HS-27A (cell line): ENCODE results near the gene COPE.

Experiments
- DNase-seq: peaks from one replicate; pipeline ENCODE4 v3.0.0-alpha.2; 2012; ENCODE audit warnings: low read depth, missing footprints

Gene COPE

DNA sequence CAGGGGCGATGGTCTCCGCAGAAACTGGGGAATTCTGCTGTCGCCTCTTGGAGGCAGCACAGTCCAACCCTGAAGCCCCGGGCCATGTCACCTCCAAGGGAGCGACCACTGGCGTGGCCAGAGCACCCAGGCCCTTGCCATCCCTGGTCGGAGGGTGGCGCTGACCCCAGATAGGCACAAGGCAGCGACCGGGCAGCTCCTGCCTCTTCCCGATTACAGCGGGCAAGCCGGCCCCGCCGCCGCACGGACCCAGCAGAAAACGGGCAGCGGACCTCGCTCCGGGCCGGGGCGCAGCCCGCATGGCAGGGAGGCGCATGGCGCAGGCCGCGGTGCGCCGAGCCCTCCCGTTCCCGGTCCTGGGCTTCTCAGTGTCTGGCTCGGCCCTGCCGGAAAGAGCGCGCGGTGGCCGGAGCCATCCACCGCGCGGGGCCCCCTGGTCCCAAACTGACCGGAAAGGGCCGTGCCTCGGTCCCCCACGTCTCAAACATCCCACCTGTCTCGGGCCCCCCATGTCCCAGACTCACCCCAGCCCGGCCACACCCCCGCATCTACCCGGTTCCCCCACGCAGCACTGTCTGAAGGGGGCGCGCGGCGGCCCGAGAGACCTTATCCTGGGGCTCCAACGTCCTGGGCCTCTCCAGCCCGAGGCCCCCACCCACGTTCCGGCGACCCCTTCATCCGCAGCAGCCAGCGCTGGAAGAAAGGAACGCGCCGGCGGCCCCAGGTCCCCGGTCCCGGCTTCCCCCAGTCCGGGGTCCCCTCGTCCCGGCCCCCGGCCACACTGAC is 24.0 kb downstream of the COPE start:
- no peak for DNase-seq

DNA sequence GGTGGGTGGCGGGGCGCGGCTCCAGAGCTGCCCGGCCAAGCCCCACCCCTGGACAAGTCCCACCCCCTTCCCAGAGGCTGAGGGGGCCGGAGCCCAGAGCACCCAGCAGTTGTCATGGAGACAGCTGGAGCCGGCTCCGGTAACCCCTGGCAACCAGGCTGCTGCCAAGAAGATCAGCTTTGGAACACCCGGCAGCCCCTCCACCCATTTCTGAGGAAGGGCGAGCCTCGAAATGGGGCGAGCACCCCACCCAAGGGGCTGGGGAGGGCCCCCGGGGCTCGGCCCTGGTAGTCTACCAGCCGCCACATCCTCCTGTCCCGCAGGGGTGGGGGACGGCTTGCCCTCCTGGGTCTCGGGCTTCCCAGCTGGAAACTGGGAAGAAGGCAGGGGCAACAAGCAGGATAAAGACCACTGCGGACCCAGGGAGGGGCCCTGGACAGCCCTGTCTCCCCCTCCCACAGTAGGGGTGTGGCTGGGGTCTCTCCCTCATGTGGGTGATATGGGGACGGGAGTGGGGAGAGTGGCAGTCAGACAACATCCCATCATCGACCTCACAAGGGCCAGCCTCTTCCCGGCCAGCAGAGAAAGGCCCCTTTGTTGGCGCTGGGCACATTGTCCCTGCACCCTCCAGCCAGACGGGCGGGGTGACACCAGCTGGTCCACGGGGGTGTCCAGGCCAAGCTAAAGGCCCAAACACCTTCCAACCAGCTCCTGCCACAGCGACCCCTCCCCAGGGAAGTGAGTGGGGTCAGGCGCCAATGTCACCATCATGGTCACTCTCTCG is 24.7 kb downstream of the COPE start:
- DNase-seq, result no peak

- DNase-seq, result no peak
Observed at GRCh38 chr19:18893587-18894253, 25.5 kb downstream of the COPE start.

- DNase-seq, result no peak
Observed at GRCh38 chr19:18889949-18890745, 29.0 kb downstream of the COPE start.

GRCh38 chr19:18886972-18887371 is 32.2 kb downstream of the COPE start:
- no peak for DNase-seq

GRCh38 chr19:18883526-18884304 is 35.5 kb downstream of the COPE start:
- no peak for DNase-seq

GRCh38 chr19:18881491-18881890 is 37.7 kb downstream of the COPE start:
- no peak for DNase-seq

GRCh38 chr19:18879579-18880373 is 39.4 kb downstream of the COPE start:
- no peak for DNase-seq

GRCh38 chr19:18878858-18879578 is 40.2 kb downstream of the COPE start:
- no peak for DNase-seq

DNA sequence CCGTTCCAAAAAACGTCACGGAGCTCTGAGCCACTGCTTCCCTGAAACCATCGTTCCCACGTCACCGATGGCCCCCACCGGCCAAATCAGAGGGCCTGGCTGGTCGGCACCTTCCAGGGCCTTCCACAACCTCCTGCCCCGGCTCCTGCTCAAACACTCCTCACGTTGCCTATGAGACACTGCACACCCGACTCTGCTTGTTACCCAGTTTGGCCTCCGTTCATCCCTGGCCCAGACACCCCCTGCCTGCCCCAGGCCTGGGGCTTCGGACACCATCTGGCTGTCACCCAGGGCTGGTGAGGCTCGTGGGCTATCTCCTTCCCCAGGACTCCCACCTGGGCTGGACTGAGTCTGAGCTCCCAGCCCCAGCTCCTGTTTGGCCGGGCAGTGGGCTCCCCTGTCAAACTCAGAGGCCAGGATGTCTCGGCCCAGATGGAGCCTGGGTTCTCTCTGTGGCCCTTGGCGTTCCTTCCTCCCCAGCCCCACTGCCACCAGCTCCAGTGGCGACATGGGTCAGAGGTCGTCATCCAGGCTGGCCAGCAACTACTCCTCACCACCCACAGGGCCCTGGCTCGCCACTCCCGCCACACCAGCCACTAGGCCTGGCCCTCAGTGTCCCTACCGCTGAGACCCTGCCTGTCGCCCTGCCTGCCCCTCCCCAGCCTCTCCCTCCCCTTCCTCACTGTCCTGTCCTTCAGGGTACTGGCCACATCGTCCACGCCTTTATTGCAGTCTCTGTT is 41.0 kb downstream of the COPE start:
- DNase-seq, result no peak

- no peak for DNase-seq
Observed at GRCh38 chr19:18876865-18877264, 42.3 kb downstream of the COPE start.

DNA sequence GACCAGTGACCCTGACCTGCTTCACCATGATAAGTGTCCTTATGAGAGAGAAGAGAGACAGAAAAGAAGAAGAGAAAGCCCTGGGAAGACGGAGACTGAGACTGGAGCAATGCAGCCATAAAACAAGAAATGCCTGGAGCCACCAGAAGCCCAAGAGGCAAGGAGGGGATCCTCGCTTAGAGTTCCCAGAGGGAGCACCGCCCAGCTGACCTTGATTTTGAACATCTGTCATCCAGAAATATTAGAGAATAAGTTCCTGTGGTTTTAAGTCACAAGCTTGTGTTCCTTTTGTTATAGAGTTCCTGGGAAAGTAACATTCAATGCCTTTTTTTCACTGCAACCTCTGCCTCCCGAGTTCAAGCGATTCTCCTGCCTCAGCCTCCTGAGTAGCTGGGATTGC is 43.5 kb downstream of the COPE start:
- DNase-seq, result no peak

DNA sequence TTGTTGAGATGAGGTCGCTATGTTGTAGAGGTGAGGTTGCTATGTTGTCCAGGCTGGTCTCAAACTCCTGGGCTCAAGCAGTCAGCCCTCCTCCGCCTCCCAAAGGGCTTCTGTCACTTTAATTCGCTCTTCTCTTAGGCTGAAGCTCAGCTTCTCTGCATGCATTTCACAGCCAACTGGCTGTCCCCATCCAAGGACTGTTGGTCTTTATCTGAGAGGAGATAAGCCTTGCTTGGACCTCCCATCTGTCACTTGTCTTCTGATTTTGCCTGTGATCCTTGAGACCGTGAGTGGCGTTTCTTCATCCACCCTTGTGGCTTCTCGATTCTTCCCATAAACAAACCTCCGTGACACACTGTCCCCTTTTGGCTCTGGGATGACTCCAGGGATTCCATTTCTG is 47.6 kb downstream of the COPE start:
- no peak for DNase-seq

- no peak for DNase-seq
Observed at GRCh38 chr19:18870531-18871172, 48.5 kb downstream of the COPE start.

DNA sequence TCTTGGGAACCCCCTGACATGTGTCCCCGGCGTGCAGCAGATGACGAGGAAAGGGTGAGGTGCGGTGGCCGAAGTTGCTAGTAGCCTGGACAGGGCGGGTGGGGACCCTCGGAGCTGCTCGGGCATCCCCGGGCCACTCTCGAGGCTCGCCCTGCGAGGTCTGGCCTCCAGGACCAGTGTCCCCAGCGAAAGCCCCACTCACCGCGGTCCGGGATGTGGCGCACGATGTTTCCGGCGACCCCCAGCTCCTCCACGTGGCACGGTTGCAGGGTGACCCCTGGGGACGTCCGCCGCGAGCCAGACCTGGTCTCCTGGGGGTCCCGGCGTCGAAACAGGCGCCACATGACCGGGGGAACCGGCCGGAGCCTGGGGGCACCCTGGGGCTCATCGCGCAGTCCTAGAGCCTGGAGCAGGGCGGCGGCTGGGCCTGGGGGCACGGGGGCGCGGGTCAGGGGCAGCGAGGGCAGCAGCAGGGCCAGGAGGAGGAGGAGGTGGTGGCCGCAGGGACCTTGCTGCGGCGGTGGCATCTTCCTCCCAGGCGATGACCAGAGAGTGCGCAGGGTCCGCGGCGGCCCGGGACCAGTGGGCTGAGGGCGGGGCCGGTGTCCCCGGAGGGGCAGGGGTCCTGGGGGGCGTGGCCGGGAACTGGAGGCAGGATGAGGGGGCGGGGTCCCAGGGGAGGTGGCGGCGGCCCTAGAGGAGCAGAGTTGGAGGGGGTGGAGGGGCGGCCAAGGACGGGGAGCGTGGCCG is 49.2 kb downstream of the COPE start:
- DNase-seq, result no peak

DNA sequence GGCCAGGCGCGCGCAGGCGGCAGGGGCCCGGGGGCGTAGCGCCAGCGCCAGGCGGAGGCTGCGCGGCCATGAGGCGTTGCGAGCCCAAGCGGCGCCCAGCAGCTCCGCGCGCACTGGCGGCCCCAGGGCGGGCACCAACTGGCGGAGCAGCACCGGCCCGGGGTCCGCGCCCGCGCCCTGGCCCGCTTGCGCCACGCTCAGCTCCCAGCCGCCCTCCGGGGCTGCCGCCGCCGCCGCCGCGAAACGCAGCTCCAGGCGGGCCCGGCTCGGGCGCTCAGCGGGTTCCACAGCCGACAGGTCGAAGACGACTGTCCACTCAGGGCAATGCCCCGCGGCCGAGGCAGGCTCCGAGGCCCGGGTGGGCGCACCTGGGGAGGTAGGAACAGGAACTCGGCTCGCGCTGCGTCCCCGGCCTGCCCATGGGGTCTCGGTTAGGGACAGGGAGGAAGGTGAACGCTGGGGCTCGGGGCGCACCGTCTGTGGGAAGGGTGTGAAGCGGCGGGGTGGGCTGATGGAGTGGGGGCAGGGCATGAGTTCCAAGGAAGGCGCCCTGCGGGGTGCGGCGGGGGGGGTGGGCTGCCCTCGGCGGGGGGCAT is 50.1 kb downstream of the COPE start:
- no peak for DNase-seq

DNA sequence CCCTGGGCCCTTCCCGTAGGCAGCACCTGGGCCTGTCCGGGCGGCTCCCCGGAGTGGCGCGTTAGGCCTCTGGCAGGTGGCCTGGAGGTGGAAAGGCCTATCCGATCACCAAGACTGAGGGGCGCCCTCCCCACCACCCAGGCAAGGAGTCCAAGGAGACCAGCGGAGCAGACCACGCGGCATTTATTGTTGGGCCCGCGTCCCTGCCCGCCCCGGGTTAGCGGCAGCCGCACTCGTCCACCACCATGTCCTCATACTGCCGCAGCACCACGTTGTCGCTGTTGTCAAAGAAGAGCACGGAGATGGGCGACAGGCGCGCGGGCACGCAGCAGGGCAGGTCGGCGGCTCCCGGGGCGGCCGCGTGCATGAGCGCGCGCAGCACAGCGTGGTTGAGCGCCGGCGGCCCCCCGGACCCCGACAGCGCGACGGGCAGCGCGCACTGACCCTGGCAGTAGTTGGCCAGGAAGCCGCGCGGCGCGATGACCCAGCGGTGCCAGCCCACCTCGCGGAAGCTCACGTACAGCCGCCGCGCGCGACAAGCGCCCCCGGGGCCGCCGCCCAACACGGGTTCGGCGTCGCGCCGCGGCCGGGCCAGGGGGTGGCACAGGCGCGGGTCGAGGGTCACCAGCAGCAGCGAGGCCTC is 50.7 kb downstream of the COPE start:
- no peak for DNase-seq
